Activated CD8-positive, alpha-beta memory T cell treated with anti-CD3 and anti-CD28 coated beads for 24 hours (primary cell): Measurements from ENCODE around the gene GRK3.

Experiments used
- DNase-seq: peaks from one replicate; pipeline ENCODE4 v3.0.0-alpha.2; 2020

Gene GRK3

DNA sequence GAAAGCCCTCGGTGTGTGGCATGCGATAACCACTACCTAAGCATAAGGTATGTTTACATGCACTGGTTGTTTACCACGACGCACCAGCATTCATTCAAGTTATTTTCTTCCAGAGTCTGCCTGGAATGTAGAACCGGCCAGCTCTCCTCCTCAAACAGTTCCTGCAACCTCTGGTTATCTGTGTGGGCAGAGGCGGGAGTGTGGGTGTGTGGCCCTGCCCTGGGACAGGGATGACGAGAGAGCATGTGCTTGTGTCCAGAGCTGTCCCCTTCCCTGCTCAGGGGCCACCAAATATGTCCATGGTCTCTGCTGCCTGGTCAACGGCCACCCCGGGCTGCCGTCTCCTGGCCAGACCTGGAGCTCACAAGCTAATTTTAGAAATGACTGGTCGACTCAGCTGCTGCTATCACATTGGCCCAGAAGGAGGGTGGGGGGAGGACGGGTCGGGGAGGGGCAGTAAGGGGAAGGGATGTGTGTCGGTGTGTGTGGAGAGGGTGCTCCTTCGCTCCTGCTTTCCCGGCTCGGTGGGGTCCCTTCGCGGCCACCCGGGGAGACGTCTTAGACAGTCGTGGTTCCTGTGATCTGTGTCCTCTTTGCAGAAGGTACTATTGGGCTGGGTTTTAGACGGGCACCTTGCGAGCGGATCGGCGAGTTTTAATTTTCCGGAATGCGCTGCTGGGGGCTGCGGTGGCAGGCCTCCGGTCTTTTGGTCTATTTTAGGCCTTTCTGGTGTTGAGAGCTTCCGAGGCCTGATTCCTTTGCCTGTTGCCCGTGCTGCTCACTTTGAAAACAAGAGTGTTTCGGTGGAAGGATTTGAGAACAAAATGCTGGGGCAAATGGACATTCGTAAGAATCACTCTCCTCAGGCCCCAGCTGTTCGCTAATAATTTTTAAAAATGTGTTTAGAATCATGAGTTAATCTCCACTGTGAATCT is 177.5 kb downstream of the GRK3 start, which contains the start of gene MYO18B:
Gene MYO18B, plus strand, starts transcription at position 497 of the 935 bp plus-strand sequence. CDS start 18,905 bp downstream, outside the sequence.
- no peak for DNase-seq

DNA sequence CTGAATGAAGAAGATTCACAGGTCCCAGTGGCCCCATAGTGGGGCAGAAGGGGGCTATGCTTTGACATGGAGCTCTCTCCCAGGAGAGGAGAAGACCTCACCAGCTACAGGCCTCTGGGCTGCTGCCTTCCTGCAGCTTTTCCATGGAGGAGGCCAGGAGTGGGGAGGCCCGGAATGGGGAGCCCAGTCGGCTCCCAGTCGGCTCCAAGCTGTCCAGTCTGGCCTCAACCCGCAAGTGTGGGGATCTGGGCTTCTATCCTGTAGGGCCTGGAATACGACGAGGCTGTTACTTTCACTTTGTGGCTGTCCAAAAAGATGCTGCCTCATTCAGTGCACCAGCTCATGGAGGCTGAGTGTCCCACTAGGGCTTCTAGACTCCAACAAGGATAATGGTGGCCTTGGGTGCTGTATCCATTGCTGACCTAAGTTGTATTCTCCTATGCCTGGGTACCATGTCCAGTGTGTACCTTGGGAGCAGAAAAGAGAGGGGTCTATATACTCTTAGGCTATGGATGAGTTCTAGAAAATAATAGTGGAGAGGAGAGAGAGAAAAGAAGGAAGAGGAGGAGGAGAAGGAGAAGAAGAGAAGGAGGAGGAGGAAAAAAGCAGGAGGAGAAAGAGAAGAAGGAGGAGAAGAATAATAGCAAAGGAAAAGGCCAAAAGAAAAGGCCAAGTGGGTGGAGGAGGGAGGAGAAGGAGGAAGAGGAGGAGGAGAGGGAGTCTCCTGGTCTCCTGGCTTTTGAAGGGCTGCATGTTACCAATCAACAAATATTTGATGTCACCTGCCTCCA is 178.6 kb downstream of the GRK3 start:
- DNase-seq, result no peak

DNA sequence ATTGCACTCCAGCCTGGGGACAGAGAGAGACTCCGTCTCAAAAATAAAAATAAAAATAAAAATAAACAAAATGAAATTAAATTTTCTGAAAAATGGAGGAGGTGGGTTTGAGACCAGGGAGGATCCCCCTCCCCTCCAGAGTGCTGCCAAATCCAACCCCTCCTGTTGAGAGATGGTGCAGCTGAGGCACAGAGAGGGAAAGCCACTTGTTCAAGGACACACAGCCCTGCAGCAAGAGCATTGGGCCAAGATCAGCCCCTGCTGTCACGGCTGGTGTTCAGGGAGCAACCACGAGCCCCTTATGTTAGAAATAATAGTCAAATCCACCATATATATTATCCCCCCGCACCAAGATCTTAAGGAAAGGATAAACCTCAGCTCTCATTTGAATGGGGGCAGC is 180.2 kb downstream of the GRK3 start:
- no peak for DNase-seq

DNA sequence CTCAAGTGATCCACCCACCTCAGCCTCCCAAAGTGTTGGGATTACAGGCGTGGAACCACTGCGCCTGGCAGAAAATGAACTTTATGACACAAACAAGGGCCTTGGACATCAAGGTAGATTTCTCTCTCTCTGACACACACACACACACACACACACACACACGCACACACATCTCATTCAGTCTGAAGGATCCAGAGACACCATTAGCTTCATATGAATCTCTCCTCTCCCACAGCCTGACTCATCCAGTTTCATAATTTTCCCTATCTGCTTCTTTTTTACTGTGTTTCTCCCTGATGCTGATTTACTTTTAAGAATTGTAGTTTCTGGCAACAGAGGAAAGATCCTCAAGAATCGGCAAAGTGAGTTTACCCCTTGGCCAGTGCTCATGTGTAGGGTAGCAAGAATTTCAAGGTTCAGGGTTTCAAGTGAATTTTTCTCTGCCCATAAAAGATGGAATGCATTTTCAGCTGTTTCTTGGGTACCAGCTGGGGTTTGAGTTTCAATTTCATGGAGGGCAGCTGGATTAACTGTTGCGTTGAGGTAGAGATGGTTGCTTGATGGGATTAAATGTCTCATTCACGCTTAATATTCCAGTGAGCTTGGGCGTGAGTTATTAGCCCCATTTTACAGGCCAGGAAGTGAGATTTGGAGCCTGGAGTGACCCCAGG is 181.0 kb downstream of the GRK3 start:
- no peak for DNase-seq

DNA sequence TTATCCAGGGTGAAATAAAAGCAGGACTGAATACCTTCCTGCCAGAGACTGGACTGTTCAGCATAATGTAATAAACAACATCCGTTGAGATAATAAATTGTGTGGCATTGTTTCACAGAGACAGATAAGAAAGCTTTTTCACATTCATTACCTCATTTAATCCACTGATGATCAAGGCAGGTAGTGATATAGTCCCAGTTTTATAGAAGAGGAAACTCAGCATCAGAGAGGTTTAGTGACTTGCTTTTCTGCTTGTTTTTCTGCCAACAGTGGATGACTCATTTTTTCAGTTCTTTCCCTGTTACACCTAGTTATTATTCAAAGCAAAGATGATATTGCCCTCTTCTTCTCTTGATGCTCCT is 181.5 kb downstream of the GRK3 start:
- DNase-seq, result no peak

DNA sequence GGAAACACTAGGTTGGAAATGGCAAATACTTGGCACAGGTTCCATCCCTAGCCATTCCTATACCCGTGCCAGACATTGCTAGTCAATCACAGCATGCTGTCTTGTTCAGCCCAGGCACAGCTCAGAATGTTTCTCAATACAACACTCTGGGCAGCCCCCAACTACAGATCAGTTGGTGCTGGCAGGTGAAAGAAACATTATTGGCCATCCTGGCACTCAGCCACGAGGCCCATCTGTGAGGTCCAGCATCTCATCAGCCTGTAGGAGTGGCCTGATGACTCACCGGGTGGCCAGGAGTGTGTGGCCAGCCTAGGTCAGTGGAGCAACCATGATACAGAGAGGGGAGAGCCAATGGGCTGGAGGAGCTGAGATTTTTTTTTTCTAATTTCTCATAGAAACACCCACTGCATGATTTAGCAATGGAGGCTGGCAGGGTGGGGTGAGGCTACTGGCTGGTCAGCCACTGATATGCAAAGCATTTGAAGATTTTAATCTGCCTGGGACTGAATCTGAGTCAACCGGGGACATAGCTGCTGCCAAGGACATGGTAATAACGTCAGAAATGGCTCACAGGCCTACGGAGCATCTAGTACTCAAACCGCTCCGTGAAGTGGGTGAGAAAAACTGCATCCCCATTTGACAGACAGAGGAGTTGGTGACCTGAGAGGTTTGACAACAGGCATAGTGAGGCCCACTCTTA is 182.9 kb downstream of the GRK3 start:
- no peak for DNase-seq

DNA sequence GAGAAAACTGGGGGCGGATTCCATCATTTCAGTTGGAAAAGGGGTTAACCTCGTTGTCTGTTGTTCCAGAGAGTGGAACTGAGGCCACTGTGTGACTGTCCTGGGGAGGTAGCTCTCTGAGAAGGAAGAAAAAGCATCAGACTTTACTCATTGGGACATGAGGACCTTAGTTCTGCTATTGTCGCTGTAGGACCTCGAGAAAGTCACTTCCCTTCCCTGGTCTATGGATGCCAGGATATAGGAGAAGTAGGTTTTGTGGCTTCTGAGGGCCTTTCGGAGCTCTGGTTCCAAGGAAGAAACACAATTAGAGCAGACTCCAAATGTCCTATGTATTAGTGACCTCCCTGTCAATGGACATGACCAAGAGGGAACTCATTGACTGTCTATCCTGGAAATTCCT is 183.7 kb downstream of the GRK3 start:
- DNase-seq, result no peak

DNA sequence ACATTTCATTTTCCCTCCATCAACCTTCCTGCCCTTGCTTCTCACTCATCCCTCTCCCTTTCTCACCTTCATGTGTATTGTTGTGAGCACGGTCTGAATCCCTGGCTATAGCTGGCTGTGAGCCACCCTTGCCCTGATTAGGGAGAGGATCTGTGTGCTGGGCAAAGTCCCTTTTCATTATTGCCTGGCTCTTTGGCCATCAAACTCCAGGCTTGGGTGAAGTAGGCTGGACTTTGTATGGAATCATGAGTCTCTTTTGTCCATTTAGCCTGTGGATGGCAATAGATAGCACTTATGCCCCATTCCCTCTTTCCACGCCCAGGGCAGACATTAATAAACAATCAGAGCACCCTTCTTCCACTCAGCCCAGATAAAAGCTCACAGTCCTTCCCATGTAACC is 184.2 kb downstream of the GRK3 start:
- no peak for DNase-seq

DNA sequence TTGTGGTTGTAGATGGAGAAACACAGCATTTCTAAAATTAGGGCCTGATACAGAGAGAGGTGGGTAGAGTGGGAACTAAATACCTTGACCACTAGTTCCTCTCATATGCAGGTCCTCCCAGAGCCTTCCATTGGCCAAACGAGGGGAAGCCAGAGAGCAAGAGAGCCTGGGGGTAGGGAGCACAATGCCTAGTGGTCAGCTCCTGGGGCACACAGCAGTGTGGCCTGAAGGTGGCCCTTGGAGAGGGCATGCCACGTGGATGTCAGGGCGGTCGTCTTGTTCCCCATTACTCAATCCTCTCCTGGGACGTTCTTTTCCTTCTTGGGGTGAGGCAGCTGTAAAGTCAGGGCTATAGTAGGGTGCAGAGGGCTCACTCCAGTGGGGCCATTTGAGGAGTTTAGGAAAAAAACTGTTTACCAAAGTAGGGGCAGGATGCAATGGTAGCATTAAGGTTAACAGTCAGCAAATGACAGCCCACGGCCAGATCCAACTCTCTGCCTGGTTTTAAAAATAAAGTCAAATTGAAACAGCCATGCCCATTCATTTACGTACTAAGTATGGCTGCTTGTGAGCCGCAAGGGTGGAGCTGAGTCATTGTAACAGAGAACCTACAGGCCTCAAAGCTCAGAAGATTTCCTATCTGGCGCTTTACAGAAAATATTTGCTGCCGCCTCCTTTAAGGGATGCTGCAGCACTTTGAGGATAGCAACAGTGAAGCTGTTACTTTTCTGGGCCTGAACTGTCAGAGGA is 185.1 kb downstream of the GRK3 start:
- DNase-seq, result no peak

DNA sequence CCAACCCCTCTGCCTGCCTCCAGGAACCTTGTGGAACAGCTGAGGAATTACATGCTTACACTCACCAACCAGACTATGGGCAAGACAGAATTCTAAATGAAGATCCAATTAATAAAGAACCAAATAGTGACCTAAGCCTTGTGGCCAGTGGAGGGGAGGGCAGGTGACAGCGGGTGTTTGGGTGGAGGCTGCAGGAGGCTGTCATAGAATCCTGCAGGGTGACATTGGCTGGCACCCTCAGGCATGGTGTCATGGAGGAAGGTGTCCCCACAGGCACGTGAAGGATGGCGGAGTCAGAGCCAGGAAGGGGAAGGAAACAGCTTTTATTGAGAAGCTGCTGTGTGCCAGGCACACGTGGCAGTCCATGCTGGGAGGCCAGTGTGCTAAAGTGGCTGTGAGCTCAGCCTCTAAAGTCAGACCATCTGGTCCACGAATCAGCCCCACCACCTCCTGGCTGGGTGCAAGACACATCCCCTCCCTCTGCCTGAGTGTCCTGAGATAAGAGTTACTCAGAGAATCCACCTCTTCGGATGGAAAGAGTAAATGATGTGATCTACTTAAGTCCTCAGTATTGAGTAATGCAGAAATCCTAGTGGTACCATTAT is 186.2 kb downstream of the GRK3 start:
- DNase-seq, result no peak

DNA sequence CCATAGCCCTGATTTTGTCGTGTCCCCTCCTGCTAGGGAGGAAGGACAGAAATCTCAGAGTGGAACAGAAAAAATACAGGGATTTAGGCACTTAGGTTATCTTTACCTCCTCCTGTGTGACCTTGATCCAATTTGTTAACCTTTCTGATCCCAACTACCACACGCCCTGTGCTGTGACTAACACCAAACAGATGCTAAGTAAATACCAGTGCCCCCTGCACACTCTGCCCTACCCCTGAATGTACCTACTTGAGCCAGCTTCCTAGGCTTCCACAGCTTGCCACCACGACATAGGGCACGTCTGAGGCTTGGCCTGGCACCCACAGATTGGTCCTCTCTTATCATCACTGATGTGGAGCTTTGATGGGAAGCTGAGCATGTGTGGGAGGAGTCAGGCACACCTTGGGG is 186.7 kb downstream of the GRK3 start:
- no peak for DNase-seq

DNA sequence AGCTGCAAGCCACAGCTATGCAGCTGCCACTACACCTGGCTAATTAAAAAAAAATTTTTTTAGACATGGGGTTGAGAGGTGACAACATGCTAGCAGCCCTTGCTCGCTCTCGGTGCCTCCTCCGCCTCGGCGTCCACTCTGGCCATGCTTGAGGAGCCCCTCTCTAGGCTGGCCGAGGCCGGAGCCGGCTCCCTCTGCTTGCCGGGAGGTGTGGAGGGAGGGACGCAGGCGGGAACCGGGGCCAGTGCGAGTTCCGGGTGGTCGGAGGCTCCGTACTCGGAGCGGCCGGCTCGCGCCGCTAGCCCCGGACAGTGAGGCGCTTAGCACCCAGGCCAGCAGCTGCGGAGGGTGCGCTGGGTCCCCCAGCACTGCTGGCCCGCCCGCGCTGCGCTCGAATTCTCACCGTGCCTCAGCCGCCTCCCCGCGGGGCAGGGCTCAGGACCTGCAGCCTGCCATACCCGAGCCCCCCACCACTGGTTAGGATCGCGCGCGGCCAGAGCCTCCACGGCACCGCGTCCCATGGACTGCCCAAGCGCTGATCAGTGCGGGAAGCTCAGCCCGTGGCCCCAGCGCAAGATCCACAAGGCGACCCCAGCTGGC is 188.2 kb downstream of the GRK3 start:
- DNase-seq, result no peak

DNA sequence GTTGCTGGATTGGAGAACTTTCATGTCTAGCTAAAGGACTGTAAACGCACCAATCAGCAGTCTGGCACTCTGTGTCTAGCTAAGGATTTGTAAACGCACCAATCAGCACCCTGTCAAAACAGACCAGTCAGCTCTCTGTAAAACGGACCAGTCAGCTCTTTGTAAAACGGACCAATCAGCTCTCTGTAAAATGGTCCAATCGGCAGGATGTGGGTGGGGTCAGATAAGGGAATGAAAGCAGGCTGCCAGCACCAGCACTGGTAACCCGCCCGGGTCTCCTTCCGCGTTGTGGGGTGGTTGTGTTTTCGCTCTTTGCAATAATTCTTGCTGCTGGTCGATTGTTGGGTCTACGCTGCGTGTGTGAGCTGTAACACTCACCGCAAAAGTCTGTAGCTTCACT is 188.8 kb downstream of the GRK3 start:
- DNase-seq, result no peak

DNA sequence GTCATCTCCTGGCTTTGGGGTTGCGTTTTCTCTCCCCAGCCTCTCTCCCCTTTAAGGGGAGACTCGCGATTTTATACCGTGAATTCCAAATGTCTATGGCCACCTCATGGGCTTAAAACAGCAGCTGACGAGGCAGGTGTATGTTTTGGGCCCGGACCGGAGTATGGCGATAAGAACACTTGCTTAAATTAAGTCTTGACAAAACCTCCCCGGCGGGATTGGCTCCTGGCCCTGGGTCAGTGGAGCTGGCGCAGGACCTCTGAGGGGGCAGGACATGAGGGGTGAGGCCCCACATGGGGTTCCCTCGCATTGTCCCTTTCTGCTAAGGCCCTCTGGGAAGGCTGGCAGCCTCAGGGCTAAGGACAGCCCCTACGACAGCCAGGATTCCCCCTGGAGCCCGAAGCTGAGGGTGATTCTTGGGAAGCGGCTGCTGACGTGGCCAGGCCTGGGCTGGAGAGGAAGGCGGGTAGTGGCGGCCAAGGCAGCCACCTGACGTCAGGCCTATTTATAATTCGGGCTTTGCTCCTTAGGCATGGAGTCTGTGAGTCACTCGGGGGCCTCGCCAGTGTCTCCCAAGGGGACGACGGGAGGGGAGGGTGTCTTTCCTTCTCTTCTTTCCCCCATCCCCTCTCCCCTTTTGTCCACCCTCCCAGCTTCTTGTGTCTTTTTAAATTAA is 190.2 kb downstream of the GRK3 start:
- DNase-seq, result no peak

DNA sequence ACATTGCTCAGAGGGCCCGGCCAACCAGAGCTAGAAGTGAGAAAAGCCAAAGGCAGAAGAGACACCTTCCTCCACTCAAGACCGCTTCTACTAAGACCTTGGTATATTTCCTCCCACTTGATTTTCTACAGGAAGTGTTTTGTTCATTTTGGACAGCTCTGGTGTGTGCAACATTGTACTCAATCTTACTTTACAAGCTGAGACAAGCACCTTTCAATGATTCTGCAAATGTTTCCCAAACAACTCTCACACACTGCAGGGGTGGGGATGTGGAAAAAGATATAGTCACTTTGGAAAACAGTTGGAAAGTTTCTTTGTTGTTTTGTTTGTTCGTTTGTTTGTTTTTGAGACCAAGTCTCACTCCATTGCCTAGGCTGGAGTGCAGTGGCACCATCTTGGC is 193.2 kb downstream of the GRK3 start:
- no peak for DNase-seq

DNA sequence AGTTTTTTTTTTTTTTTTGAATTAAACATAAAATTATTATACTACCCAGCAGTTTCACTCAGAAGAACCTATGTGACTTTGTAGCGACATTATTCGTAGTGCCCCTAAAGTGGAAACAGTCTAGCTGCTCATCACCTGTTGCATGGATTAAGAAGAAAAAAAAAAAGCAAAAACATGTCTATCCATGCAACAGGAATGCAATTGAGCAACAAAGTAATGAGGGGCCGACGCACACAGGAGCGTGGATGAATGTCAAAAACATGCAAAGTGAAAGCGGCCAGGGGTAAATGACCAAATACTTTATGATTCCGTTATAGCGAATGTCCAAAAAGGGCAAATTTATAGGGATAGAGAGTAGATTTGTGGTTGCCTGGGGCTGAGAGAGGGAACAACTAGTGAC is 193.8 kb downstream of the GRK3 start:
- no peak for DNase-seq

DNA sequence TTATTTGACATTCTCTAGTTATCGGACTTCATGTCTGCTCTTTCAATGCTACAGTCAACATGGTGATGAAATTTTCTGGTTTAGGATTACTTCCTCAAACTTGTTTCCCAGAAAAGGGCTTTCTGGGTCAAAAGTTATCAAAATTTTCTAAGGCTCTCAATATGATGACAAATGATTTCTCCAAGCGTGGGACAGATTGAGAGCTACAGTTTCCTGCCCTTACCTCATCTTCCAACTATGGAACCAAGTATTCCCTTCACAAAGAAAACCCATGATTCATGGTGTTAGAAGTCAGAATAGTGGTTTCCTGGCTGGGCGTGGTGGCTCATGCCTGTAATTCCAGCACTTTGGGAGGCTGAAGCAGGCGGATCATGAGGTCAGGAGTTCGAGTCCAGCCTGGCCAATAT is 195.4 kb downstream of the GRK3 start:
- no peak for DNase-seq

DNA sequence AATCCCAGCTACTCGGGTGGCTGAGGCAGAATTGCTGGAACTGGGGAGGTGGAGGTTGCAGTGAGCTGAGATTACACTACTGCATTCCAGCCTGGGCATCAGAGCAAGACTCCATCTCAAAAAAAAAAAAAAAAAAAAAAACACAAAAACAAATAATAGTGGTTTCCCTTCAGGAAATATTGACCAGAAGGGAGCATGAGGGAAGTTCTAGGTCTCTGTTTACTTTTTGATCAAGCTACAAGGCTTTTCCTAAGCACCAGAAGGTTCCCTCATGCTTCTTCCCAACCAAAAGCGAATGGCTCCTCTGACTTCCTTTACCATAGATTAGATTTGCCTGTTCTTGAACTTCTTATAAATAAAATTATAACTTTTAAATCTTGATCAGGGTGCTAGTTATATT is 195.8 kb downstream of the GRK3 start:
- no peak for DNase-seq

DNA sequence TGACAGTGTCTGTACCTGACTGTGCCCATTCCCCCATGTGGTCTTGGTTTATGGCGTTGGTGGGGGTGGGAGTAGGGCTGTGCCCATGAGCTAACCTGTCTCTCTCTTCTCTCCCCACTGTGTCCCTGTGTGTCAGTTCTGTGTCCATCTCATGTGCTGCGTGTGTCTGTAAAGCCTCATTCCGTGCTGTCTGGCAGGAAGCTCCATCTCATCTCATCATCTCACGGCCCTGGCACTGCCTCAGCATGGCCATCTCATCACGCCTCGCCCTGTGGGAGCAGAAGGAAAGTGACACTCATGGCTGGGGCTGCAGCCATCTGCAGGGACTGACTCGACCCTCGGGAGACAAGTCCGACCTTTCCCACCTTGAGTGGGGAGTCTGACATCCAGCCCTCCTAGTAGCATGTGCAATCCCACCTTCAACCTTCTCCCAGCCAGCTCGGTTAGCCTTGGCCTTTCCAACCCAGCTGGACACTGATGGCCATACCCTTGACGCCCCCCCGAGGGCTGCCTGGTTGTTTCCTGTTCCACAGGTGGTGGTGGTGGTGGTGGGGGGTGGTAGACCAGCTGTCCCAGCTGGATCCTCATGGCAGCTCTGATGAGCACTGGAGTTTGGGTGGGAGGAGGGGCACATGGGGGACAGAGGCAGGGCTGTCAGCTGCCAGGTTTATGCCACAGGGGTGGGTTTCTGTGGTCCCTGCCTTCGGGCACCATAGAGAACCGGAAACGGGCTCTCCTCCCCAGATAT is 196.5 kb downstream of the GRK3 start:
- no peak for DNase-seq

DNA sequence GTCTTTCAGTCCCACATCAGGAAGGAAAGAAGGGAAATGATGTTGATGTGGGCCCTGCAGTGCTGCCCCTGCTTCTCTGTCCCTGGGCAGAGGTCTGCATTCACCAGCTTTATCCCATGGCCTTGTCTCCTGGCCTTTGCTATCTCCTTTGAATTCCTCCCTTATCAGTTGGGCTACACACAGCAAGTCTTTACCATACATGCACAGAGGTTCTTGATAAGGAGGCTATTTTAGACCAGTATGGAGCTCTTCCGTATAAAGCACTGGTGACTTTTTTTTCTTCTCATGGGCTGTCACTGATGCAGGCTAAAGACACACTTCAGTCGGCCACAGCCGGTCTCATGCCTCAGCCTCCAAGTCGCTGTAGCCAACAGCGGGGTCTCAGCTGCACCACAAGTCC is 197.7 kb downstream of the GRK3 start:
- no peak for DNase-seq
